ENCODE data around the gene SPTLC2.
A peak's percentile ranks its signal among the peaks of the same experiment; 100 is the strongest.

Gene SPTLC2

GRCh38 chr14:77615361-77616132 is 890 bp downstream of the SPTLC2 start:
- Mint-ChIP-seq H3K4me1 (ENCODE audit: low read depth in 2 of 2) (peaks cover 32 to 33% of the 10 kb centered on the region in 2 donors), H3K36me3 (ENCODE audit: insufficient read depth) (peaks cover 24% of the 10 kb centered on the region), H3K27me3 (no peaks in the 10 kb centered on the region), H3K27ac (peak overlapping the region; percentile 73 to 86), H3K9me3 (no peaks in the 10 kb centered on the region), H3K4me3 (peak overlapping the region; percentile 90 to 91)
- peak in 1 of 3 experiments; percentile 5 for DNase-seq
- ATAC-seq (replicated peaks), result no peak

- Mint-ChIP-seq H3K27ac (peak overlapping the region in 1 of 2 donors; percentile 3), H3K27me3 (no peaks in the 10 kb centered on the region), H3K36me3 (ENCODE audit: insufficient read depth) (peaks cover 24% of the 10 kb centered on the region), H3K4me3 (no peak overlapping the region), H3K4me1 (ENCODE audit: low read depth in 2 of 2) (peaks cover 40 to 42% of the 10 kb centered on the region in 2 donors), H3K9me3 (no peaks in the 10 kb centered on the region)
- ATAC-seq (replicated peaks), result no peak
- no peak for DNase-seq
Observed at GRCh38 chr14:77613201-77613600, 3.2 kb downstream of the SPTLC2 start.

GRCh38 chr14:77612011-77612620 is 4.3 kb downstream of the SPTLC2 start:
- H3K9me3 Mint-ChIP-seq, result no peaks in the 10 kb centered on the region
- H3K36me3 Mint-ChIP-seq (ENCODE audit: insufficient read depth), result peaks cover 24% of the 10 kb centered on the region
- H3K4me1 Mint-ChIP-seq (ENCODE audit: low read depth in 2 of 2), result peaks cover 47 to 50% of the 10 kb centered on the region in 2 donors
- peak overlapping the region in 1 of 2 donors; percentile 3 for H3K27ac Mint-ChIP-seq
- no peak overlapping the region for H3K4me3 Mint-ChIP-seq
- no peaks in the 10 kb centered on the region for H3K27me3 Mint-ChIP-seq
- no peak for DNase-seq
- ATAC-seq (replicated peaks), result no peak

GRCh38 chr14:77610553-77610952 is 5.9 kb downstream of the SPTLC2 start:
- Mint-ChIP-seq H3K4me3 (no peak overlapping the region), H3K9me3 (no peaks in the 10 kb centered on the region), H3K27ac (no peak overlapping the region), H3K36me3 (ENCODE audit: insufficient read depth) (peaks cover 13% of the 10 kb centered on the region), H3K4me1 (ENCODE audit: low read depth in 2 of 2) (peaks cover 44 to 56% of the 10 kb centered on the region in 2 donors), H3K27me3 (no peaks in the 10 kb centered on the region)
- DNase-seq (no peak), ATAC-seq (replicated peaks) (peak; percentile 18)

- Mint-ChIP-seq H3K27me3 (no peaks in the 10 kb centered on the region), H3K36me3 (ENCODE audit: insufficient read depth) (peaks cover 11% of the 10 kb centered on the region)
- no peak for ATAC-seq (replicated peaks)
Observed at GRCh38 chr14:77609922-77610321, 6.5 kb downstream of the SPTLC2 start.

GRCh38 chr14:77607741-77608302 is 8.6 kb downstream of the SPTLC2 start:
- no peak for DNase-seq
- Mint-ChIP-seq H3K36me3 (ENCODE audit: insufficient read depth) (peaks cover 4% of the 10 kb centered on the region), H3K4me1 (ENCODE audit: low read depth in 2 of 2) (peaks cover 30 to 39% of the 10 kb centered on the region in 2 donors), H3K27ac (peak overlapping the region; percentile 60 to 91), H3K4me3 (peak overlapping the region; percentile 53 to 72), H3K9me3 (no peaks in the 10 kb centered on the region), H3K27me3 (no peaks in the 10 kb centered on the region)
- peak; percentile 75 for ATAC-seq (replicated peaks)

More at GRCh38 chr14:77609922-77610321, 6.5 kb downstream of the SPTLC2 start:
- Mint-ChIP-seq H3K27ac (no peak overlapping the region), H3K4me3 (no peak overlapping the region), H3K9me3 (no peaks in the 10 kb centered on the region), H3K4me1 (ENCODE audit: low read depth in 2 of 2) (peaks cover 39 to 50% of the 10 kb centered on the region in 2 donors)
- DNase-seq, result no peak

GRCh38 chr14:77605392-77605972 is 11.0 kb downstream of the SPTLC2 start:
- Mint-ChIP-seq H3K4me1 (ENCODE audit: low read depth in 2 of 2) (peaks cover 31 to 52% of the 10 kb centered on the region in 2 donors), H3K9me3 (no peaks in the 10 kb centered on the region), H3K4me3 (no peak overlapping the region), H3K27ac (peak overlapping the region in 1 of 2 donors; percentile 49), H3K27me3 (no peaks in the 10 kb centered on the region), H3K36me3 (ENCODE audit: insufficient read depth) (peaks cover 5% of the 10 kb centered on the region)
- DNase-seq, result no peak
- no peak for ATAC-seq (replicated peaks)

GRCh38 chr14:77603654-77604255 is 12.7 kb downstream of the SPTLC2 start:
- ATAC-seq (replicated peaks) (no peak), DNase-seq (no peak)

GRCh38 chr14:77603031-77603430 is 13.4 kb downstream of the SPTLC2 start:
- DNase-seq (no peak), ATAC-seq (replicated peaks) (no peak)
- Mint-ChIP-seq H3K27me3 (no peaks in the 10 kb centered on the region), H3K36me3 (ENCODE audit: insufficient read depth) (peaks cover 14% of the 10 kb centered on the region), H3K9me3 (no peaks in the 10 kb centered on the region), H3K4me1 (ENCODE audit: low read depth in 2 of 2) (peaks cover 36 to 57% of the 10 kb centered on the region in 2 donors), H3K27ac (no peak overlapping the region), H3K4me3 (no peak overlapping the region)

More at GRCh38 chr14:77603654-77604255, 12.7 kb downstream of the SPTLC2 start:
- Mint-ChIP-seq H3K27me3 (no peaks in the 10 kb centered on the region), H3K4me1 (ENCODE audit: low read depth in 2 of 2) (peaks cover 38 to 60% of the 10 kb centered on the region in 2 donors), H3K36me3 (ENCODE audit: insufficient read depth) (peaks cover 9% of the 10 kb centered on the region), H3K9me3 (no peaks in the 10 kb centered on the region), H3K4me3 (no peak overlapping the region), H3K27ac (peak overlapping the region in 1 of 2 donors; percentile 33)

GRCh38 chr14:77601846-77602619 is 14.4 kb downstream of the SPTLC2 start:
- H3K27ac Mint-ChIP-seq, result peak overlapping the region; percentile 18 to 94
- no peak for DNase-seq
- H3K4me3 Mint-ChIP-seq, result no peak overlapping the region
- no peaks in the 10 kb centered on the region for H3K9me3 Mint-ChIP-seq
- ATAC-seq (replicated peaks), result no peak
- peaks cover 31 to 51% of the 10 kb centered on the region in 2 donors for H3K4me1 Mint-ChIP-seq (ENCODE audit: low read depth in 2 of 2)
- H3K27me3 Mint-ChIP-seq, result no peaks in the 10 kb centered on the region
- peaks cover 21% of the 10 kb centered on the region for H3K36me3 Mint-ChIP-seq (ENCODE audit: insufficient read depth)

GRCh38 chr14:77599889-77600288 is 16.5 kb downstream of the SPTLC2 start:
- DNase-seq (no peak), ATAC-seq (replicated peaks) (no peak)
- Mint-ChIP-seq H3K9me3 (no peaks in the 10 kb centered on the region), H3K36me3 (ENCODE audit: insufficient read depth) (peaks cover 36% of the 10 kb centered on the region), H3K4me1 (ENCODE audit: low read depth in 2 of 2) (peaks cover 30 to 40% of the 10 kb centered on the region in 2 donors), H3K27ac (peak overlapping the region; percentile 93 to 94), H3K4me3 (peak overlapping the region in 1 of 2 donors; percentile 34), H3K27me3 (no peaks in the 10 kb centered on the region)

GRCh38 chr14:77598366-77599070 is 17.9 kb downstream of the SPTLC2 start:
- DNase-seq (peak in 2 of 3 experiments; percentile 4 to 8), ATAC-seq (replicated peaks) (peak; percentile 97)
- Mint-ChIP-seq H3K4me3 (peak overlapping the region; percentile 64 to 70), H3K27me3 (no peaks in the 10 kb centered on the region), H3K27ac (peak overlapping the region; percentile 93 to 94), H3K9me3 (no peaks in the 10 kb centered on the region), H3K4me1 (ENCODE audit: low read depth in 2 of 2) (peaks cover 34 to 45% of the 10 kb centered on the region in 2 donors), H3K36me3 (ENCODE audit: insufficient read depth) (peaks cover 39% of the 10 kb centered on the region)

Data from effector memory CD8-positive, alpha-beta T cell (primary cell).